Esophagus mucosa (tissue), 1 donor: Measurements from ENCODE around the gene PLA2G5. TPM values are rescaled to one million over a fixed set of nuclear protein-coding genes. Genes with fewer than 3 reads are reported as not detected.
A peak's percentile ranks its signal among the peaks of the same experiment; 100 is the strongest.
"Not testable (repeated sequence)": the region's sequence is repeated elsewhere in the genome, so short reads cannot be mapped to it uniquely, and the experiment has no call there.

Source experiments
- ATAC-seq: fragments of 200-7000 bp; cut with Tn5 transposase; one replicate; pipeline ENCODE4 v1.9.1; 2020
- total RNA-seq: library from RNA; stranded (reverse); gene quantifications from one replicate; pipeline ENCODE4 v1.2.4, GENCODE V29; 2023
- donor health status: DM: yes; HTN: yes; CAD: no.

PLA2G5 gene
- total RNA-seq, 1 donor from 2014 or later, result 0.52 TPM

DNA sequence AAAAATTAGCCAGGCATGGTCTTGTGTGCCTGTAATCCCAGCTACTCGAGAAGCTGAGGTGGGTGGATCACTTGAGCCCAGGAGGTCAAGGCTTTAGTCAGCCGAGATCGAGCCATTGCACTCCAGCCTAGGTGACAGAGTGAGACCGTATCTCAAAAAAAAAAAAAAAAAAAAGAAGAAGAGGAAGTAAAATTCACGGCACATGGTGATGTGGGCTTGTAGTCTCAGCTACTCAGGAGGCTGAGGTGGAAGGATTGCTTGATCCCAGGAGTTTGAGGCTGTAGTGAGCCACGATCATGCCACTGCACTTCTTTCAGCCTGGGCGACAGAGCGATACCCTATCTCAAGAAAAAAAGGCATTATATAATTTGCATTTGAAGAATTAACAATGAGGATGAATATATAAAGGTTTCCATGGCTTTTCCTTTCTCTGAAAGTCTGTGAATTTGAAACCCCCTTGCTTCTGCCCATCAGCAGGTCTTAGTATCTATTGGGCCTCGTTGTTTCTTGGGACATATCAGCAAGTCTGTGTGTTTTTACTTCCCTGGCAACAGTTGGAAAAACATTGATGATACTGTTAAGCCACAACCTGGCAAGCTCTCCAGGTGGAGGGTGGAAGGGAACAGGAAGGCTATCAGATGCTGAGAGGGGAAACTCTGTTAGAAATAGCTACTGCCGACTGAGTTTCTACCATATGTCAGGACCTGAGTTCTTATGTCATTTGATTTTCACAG lies 53.9 kb downstream of the PLA2G5 start:
- ATAC-seq, result no peak

DNA sequence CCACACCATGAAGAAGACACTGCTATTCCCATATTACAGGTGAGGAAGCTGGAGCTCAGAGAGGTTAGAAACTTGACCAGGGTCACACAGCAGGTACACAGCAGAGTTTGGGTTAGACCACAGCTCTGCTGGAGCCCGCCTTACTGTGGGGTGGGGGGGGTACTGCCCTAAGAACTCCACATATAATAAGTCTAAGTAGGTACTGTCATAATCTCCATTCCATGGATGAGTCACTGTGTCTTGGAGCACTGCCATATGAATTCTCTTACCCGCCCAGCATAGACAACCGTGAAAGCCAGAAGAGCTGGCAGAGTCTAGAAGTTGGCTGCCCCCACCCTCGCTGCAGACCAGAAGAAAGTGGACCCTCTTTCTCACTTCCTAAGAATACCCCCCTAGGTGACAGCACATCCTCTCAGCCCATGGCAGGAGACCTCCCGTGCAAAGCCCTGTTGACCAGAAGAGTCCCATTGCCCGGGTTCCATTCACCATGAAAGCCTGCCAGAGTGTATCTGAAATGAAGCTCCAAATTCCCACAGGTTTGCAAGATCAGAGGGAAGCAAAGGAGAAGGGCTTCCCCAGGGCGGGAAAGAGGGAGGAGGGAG lies 54.6 kb downstream of the PLA2G5 start:
- peak; percentile 90 for ATAC-seq

DNA sequence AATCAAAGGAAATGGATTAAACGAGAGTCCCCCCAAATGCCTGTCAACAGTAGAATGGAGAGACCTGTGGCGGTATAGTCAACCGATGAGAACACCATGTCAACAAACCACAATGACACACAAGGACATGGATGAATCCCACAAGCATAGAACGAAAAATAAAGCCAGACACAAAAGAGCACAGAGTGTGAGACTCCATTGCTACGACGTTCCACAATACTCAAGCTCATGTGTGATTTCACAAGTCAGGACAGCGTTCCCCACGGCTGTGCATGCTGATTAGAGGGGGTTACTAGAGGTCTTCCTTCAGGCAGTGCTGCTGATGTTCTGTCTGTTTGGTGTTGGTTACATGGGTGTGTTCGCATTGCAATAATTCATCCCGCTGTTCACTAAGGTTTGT lies 55.1 kb downstream of the PLA2G5 start:
- ATAC-seq, result peak; percentile 67

DNA sequence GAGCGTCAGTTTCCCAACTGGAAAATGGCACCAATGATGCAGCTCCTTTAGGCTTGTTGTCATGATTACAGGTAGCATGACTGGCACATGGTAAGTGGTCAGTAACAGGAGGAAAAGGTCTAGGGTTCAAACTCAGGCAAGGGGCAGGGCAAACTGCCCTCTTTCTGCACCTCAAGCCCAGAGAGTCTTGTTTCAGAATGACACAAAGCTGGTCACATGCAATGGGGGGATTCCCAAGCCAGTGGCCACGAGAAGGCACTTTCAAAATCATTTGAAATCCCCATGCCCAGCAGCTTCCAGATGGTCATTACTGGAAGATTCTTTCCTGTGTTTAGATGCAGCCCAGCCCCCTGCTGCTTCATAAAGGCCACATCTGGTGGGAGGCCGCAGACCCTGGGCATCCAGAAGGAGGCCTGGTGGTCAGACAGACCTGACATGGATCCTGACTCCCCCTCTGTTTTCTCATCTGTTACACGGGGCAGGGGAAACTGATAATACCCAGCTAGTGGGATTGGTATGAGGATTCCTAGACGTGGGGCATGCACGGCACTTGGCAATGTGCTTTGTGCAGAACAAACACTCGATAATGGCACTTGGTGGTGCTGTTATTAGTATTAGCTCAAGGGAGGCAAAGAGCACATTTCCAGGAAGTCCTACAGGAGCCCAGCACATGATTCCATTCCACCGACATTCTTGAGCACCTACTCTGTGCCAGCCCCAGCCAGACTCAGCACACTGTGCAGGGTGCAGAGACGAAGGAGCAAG lies 56.2 kb downstream of the PLA2G5 start:
- no peak for ATAC-seq

DNA sequence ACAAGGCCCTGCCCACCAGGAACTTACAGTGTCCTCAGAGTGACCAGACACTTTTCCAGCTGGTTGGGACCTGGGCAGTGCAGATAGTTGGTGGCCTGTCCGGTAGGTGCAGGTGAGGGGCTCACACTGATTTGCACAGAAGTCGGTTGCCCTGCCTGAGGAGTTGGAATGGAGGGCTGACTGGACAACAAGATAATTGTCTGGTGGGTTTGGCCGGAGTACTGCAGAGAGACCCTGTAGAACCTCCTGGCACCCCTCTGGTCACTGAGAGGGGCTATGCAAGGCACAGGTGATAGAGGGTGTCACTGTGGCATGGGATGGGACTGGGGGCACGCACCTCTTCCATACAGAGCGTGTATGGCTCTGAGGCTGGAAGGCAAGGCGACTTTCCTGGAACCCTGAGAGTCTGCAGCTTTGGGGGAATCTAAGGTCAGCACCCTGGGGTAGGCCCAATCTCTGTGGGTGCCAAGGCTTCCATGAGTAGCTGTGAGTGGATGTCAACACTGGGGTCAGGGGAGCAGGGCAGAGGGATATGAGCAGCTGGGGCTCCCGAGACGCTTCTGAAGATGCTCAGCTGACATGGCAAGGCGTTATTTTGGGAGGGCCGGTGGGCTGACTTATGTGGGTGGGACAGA lies 56.9 kb downstream of the PLA2G5 start:
- no peak for ATAC-seq

DNA sequence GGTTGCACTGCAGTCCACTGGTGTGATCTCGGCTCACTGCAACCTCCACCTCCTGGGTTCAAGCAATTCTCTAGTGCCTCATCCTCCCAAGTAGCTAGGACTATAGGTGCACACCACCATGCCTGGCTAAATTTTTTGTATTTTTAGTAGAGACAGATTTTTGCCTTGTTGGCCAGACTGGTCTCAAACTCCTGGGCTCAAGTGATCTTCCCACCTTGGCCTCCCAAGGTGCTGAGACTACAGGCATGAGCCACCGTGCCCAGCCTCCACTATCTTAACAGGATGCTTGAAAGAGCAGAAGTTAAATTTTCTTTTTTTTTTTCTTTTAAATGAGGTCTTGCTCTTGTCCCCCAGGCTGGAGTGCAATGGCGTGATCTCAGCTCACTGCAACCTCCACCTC lies 60.5 kb downstream of the PLA2G5 start:
- ATAC-seq, result not testable (repeated sequence)

GRCh38 chr1:20134995-20135394 lies 65.0 kb downstream of the PLA2G5 start:
- no peak for ATAC-seq

- ATAC-seq, result no peak
These were observed 66.3 kb downstream of the PLA2G5 start for GRCh38 chr1:20136249-20136648.

DNA sequence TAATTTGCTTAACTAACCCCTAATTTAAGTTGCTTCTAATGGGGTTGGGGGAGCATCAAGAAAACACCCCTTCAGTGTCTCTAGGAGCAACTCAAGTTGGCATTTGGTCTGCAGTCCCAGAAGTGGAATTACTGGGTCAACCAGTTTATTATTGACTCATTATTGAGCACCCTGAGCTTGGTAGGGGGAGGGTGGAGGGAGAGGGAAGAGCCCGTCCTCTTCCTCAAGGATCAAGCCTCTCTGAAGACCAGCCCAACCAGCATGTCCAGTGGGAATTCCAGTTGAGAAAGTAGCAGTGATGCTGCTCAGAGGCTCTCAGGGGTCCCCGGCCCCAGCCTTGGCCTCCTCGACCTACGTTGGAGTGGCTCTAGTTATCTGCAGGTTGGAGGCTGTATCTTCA lies 67.1 kb downstream of the PLA2G5 start:
- peak; percentile 76 for ATAC-seq

DNA sequence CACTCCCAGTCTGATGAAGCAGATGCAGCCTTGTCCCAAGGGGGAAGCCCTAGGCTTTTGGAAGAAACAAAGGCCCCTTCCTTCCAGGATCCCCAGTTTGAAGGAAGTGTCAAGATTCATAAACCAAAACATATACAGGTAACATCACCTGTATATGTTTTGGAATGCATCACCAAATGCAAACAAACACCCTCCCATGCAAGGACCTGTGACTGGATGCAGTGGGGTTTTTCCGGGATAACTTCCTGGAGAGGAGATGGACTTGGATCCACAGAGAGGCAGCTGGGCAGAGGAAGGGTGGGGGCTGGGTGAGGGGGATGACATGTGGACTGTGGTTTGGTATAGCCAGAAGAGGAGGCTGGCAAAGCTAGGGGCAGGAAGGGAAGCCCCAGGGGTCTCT lies 67.6 kb downstream of the PLA2G5 start:
- no peak for ATAC-seq

GRCh38 chr1:20138346-20138745 lies 68.4 kb downstream of the PLA2G5 start:
- ATAC-seq, result no peak

DNA sequence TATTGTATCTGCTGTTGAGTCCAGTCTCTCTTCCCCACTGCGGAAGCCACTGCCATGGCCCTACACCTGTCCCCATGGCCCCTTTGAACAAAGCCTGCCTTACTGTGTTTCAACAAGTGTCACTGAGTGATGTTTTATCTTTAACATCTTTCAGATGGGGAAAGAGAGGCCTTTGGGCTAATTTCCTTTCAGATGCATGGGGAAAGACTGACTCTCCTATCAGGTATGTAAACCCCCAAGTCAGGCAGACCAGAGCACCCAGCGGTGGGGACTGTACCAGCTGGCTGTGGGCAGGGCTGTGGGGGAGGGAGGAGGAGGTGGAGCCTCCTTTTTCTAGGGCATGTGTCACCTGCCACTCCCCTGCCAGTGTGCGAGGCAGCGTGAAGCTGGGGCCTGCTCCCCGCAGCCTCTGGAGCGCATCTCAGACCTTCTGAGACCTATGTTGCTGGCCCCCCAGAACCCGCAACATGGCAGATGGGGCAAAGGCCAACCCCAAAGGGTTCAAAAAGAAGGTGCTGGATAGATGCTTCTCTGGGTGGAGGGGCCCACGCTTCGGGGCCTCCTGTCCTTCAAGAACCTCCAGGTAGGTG lies 69.1 kb downstream of the PLA2G5 start, which contains the start of gene PLA2G2F:
Gene PLA2G2F, plus strand, starts transcription at position 363 of the 590 bp plus-strand sequence. Its CDS starts 105 bp downstream, at position 468.
- ATAC-seq, result no peak

- no peak for ATAC-seq
These were observed 70.0 kb downstream of the PLA2G5 start for GRCh38 chr1:20139776-20140612.

- no peak for ATAC-seq
These were observed 71.0 kb downstream of the PLA2G5 start for GRCh38 chr1:20141001-20141400.

- no peak for ATAC-seq
These were observed 71.5 kb downstream of the PLA2G5 start for GRCh38 chr1:20141466-20141865.

Other genes with a start within 250 kb of the PLA2G5 start
- 4.2 TPM for gene OTUD3, start 187.8 kb upstream of the PLA2G5 start, total RNA-seq
- gene PLA2G2E, start 146.6 kb upstream of the PLA2G5 start, total RNA-seq, result not detected
- 10.9 TPM for gene PLA2G2A, start 90.6 kb upstream of the PLA2G5 start, total RNA-seq
- gene PLA2G2D, start 49.3 kb downstream of the PLA2G5 start, total RNA-seq, result 0.20 TPM
- 0.04 TPM for gene PLA2G2F, start 69.1 kb downstream of the PLA2G5 start, total RNA-seq
- 0.04 TPM for gene UBXN10, start 115.9 kb downstream of the PLA2G5 start, total RNA-seq
- gene PLA2G2C, start 116.3 kb downstream of the PLA2G5 start, total RNA-seq, result 0.48 TPM
- not detected for gene VWA5B1, start 220.7 kb downstream of the PLA2G5 start, total RNA-seq